Loucy (cell line): ENCODE data around the gene GIPC2.

Experiments used
- H2AFZ ChIP-seq: fragments of 200-600 bp; sonication (generic); 2 replicates; pipeline ENCODE4 v1.6.0; 2016; ENCODE audit warnings: antibody characterized with exemption, mild to moderate bottlenecking, low read length, moderate library complexity
- H3F3A ChIP-seq: fragments of 200-600 bp; 2 replicates; pipeline ENCODE4 v1.6.0; 2016; ENCODE audit warnings: antibody characterized with exemption, low read depth, mild to moderate bottlenecking
- H3K27me3 ChIP-seq: fragments of 200-600 bp; sonication (generic); 2 replicates; pipeline ENCODE4 v1.6.1; 2014; ENCODE audit warnings: low read length, mild to moderate bottlenecking; ENCODE audit not compliant: insufficient read depth, poor library complexity, severe bottlenecking
- H3K36me3 ChIP-seq: fragments of 200-600 bp; sonication (generic); 2 replicates; pipeline ENCODE4 v1.6.1; 2016; ENCODE audit warnings: low read length; ENCODE audit not compliant: insufficient read depth
- H3K4me1 ChIP-seq: fragments of 200-600 bp; sonication (generic); 2 replicates; pipeline ENCODE4 v1.5.1; 2014; ENCODE audit warnings: low read length, mild to moderate bottlenecking; ENCODE audit not compliant: insufficient read depth, poor library complexity, severe bottlenecking
- H3K4me2 ChIP-seq: fragments of 200-600 bp; sonication (generic); 2 replicates; pipeline ENCODE4 v1.6.0; 2014; ENCODE audit warnings: antibody characterized with exemption, low read length, low read depth, mild to moderate bottlenecking; ENCODE audit not compliant: poor library complexity, severe bottlenecking
- H3K4me3 ChIP-seq: fragments of 200-600 bp; sonication (generic); 2 replicates; pipeline ENCODE4 v1.5.1; 2014; ENCODE audit warnings: low read length, mild to moderate bottlenecking, mixed read lengths; ENCODE audit not compliant: poor library complexity, severe bottlenecking
- H3K79me2 ChIP-seq: fragments of 200-600 bp; sonication (generic); 2 replicates; pipeline ENCODE4 v1.6.1; 2014; ENCODE audit warnings: low read length; ENCODE audit not compliant: insufficient read depth
- H3K9ac ChIP-seq: fragments of 200-600 bp; sonication (generic); 2 replicates; pipeline ENCODE4 v1.6.0; 2014; ENCODE audit warnings: mild to moderate bottlenecking, low read depth, low read length, moderate library complexity; ENCODE audit not compliant: poor library complexity, severe bottlenecking
- H3K9me2 ChIP-seq: fragments of 200-600 bp; sonication (generic); replicated peaks from 2 replicates; pipeline ENCODE4 v1.6.1; 2016; ENCODE audit warnings: low read depth, low read length, mixed read lengths
- H3K9me3 ChIP-seq: fragments of 200-600 bp; sonication (generic); 2 replicates; pipeline ENCODE4 v1.6.1; 2014; ENCODE audit warnings: mild to moderate bottlenecking, antibody characterized with exemption, low read length, low read depth; ENCODE audit not compliant: insufficient read depth
- H4K20me1 ChIP-seq: fragments of 200-600 bp; sonication (generic); 2 replicates; pipeline ENCODE4 v1.6.0; 2014; ENCODE audit warnings: antibody characterized with exemption, low read length, mild to moderate bottlenecking; ENCODE audit not compliant: insufficient read depth, poor library complexity, severe bottlenecking
- EZH2phosphoT487 ChIP-seq: fragments of 200-600 bp; IDR thresholded peaks from 2 replicates; pipeline ENCODE4 v1.6.1; 2018; ENCODE audit warnings: antibody characterized with exemption, mild to moderate bottlenecking, moderate library complexity, borderline replicate concordance
- TF ChIP-seq, protein P1 (sequence below): fragments of 200-600 bp; sonication (generic); conservative IDR thresholded peaks from 2 replicates; pipeline ENCODE4 v1.5.1; 2014; ENCODE audit warnings: mild to moderate bottlenecking, antibody characterized with exemption, low read length

Gene GIPC2

DNA sequence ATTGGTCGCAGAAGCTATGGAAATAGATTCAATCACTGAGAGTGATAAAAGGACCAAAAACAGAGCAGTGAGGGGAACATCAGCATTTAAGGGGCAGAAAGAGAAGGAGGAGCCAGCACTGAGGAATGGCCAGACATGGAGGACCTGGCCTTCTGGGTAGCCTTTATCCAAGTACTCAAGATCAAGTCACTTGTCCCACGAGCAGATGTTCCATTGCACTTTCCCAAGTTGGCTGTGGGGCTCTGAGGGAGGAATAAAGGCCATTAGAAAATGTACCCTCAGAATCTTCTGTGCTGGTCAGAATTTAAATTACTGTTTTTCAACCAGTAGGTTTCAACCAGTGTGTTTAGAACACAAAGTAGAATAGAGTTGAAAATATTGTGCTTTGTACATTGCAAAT, 55.3 kb downstream of the GIPC2 start:
- Histone ChIP-seq H3K9me3 (no peaks in the 10 kb centered on the region), H3F3A (no peaks in the 10 kb centered on the region), H3K79me2 (no peaks in the 10 kb centered on the region), H3K36me3 (no peaks in the 10 kb centered on the region), H4K20me1 (no peaks in the 10 kb centered on the region), H3K9me2 (no peaks in the 10 kb centered on the region), H3K27me3 (no peaks in the 10 kb centered on the region), H3K9ac (no peak overlapping the region), H3K4me2 (no peak overlapping the region), H3K4me1 (no peaks in the 10 kb centered on the region), H3K4me3 (no peak overlapping the region), H2AFZ (no peak overlapping the region)
- TF ChIP-seq, protein P1, sequence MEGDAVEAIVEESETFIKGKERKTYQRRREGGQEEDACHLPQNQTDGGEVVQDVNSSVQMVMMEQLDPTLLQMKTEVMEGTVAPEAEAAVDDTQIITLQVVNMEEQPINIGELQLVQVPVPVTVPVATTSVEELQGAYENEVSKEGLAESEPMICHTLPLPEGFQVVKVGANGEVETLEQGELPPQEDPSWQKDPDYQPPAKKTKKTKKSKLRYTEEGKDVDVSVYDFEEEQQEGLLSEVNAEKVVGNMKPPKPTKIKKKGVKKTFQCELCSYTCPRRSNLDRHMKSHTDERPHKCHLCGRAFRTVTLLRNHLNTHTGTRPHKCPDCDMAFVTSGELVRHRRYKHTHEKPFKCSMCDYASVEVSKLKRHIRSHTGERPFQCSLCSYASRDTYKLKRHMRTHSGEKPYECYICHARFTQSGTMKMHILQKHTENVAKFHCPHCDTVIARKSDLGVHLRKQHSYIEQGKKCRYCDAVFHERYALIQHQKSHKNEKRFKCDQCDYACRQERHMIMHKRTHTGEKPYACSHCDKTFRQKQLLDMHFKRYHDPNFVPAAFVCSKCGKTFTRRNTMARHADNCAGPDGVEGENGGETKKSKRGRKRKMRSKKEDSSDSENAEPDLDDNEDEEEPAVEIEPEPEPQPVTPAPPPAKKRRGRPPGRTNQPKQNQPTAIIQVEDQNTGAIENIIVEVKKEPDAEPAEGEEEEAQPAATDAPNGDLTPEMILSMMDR: no peak
- no peak for TF ChIP-seq EZH2phosphoT487

DNA sequence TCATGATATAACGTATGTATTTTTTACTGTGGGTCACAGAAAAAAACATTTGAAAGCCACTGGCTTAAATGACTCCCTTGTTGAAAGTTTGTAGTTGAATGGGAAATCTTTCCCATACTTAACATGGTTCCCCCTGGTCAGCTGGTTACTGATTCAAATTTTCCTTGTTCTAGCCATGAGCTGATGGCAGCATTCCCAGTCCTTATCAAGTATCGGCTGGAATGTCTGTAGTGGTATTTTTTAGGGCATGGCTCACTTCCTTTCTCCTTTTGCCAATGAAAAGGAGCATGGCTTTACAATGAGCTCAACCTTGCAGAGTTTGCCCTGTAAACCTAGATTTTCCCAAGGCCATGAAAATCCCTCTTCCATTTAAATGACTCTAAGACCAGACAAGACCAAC, 55.7 kb downstream of the GIPC2 start:
- H3K27me3 ChIP-seq: no peaks in the 10 kb centered on the region
- H3K4me3 ChIP-seq: no peak overlapping the region
- H3K79me2 ChIP-seq: no peaks in the 10 kb centered on the region
- H3K4me2 ChIP-seq: no peak overlapping the region
- no peak overlapping the region for H2AFZ ChIP-seq
- no peak for TF ChIP-seq EZH2phosphoT487
- TF ChIP-seq, protein P1: no peak
- H3K9me3 ChIP-seq: no peaks in the 10 kb centered on the region
- H4K20me1 ChIP-seq: no peaks in the 10 kb centered on the region
- H3K9me2 ChIP-seq: no peaks in the 10 kb centered on the region
- no peak overlapping the region for H3K9ac ChIP-seq
- H3F3A ChIP-seq: no peaks in the 10 kb centered on the region
- H3K4me1 ChIP-seq: no peaks in the 10 kb centered on the region
- H3K36me3 ChIP-seq: no peaks in the 10 kb centered on the region

DNA sequence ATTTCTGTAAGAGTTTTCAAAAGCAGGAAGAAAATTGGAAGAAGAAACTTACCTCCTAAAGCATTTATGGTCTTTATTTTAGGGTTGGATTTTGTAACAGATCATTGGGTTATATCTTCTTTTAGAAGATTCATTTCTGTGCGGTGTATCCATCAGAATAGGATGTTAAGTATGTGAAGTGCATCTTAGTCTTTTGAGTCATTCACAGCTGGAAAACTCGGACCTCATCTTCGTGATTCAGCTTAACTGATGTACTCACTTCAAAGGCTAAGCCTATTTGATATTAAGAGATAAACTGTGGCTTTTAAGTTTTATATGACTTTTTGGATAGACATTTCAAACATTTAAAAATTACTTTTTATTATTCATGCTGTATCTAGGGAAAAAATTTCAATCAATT, 56.3 kb downstream of the GIPC2 start:
- H3K27me3 ChIP-seq: no peaks in the 10 kb centered on the region
- TF ChIP-seq, protein P1: no peak
- TF ChIP-seq EZH2phosphoT487: no peak
- no peak overlapping the region for H3K9ac ChIP-seq
- no peaks in the 10 kb centered on the region for H3K4me1 ChIP-seq
- H3K4me2 ChIP-seq: no peak overlapping the region
- H3K9me2 ChIP-seq: no peaks in the 10 kb centered on the region
- H2AFZ ChIP-seq: no peak overlapping the region
- no peaks in the 10 kb centered on the region for H3K79me2 ChIP-seq
- no peaks in the 10 kb centered on the region for H3K36me3 ChIP-seq
- no peaks in the 10 kb centered on the region for H3K9me3 ChIP-seq
- no peaks in the 10 kb centered on the region for H3F3A ChIP-seq
- H3K4me3 ChIP-seq: no peak overlapping the region
- H4K20me1 ChIP-seq: no peaks in the 10 kb centered on the region
